ENCODE data around the gene NOP16.

Gene NOP16, protein sequence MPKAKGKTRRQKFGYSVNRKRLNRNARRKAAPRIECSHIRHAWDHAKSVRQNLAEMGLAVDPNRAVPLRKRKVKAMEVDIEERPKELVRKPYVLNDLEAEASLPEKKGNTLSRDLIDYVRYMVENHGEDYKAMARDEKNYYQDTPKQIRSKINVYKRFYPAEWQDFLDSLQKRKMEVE

DNA sequence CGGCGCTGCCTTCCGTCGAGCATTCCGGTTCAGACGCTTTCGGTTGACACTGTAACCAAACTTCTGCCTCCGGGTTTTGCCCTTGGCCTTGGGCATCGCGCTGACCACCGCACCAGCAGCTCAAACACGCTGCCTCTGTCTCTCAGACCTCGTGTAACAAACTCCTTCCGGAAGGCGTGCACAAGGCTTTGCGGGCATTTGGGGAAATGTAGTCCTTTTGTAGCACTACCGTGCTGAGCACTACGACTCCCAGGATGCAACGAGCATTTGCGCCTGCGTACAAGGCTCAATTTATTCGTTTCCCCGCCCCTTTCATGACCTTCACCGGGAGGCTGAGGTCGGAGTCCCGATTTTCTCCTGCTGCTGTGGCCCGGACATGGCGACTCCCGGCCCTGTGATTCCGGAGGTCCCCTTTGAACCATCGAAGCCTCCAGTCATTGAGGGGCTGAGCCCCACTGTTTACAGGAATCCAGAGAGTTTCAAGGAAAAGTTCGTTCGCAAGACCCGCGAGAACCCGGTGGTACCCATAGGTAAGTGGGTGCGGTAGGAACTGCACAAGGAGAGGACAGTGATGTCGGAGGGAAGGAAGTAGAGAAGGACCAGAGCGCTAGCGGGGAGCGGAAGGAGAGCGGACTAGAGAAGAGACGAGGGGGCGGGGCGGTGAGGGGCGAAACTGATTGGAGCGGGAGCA lies at the start of gene NOP16, which contains the start of gene HIGD2A:
Gene NOP16 (minus strand): TSS at position 155 of the 691 bp plus-strand sequence. CDS start 59 bp downstream, at position 96.
Gene HIGD2A (plus strand): TSS at position 308 of the 691 bp plus-strand sequence. CDS start 69 bp downstream, at position 377.
- DNase-seq = peak; percentile 96
- Mint-ChIP-seq H3K9me3 (no peaks in the 10 kb centered on the region), H3K27me3 (no peaks in the 10 kb centered on the region), H3K4me1 (ENCODE audit: low read depth) (peaks cover 35% of the 10 kb centered on the region), H3K36me3 (ENCODE audit: low read depth) (peaks cover 95% of the 10 kb centered on the region), H3K4me3 (peak within 1 kb of the TSS; percentile 98), H3K27ac (peak within 1 kb of the TSS; percentile 100)

DNA sequence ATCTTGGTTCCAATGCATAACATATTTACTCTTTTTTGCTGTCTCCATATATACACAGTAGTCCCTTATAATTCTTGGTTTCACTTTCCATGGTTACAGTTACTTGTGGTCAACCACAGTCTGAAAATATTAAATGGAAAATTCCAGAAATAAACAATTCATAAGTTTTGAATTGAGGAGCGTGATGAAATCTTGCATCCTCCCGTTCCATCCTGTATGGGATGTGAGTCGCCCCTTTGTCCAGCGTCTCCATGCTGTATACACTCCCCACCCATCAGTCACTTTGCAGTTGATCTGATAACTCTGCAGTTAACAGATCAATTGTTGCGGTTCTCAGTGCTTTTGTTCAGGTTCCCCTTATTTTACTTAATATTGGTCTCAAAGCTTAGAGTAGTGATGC lies 48.3 kb upstream of the NOP16 start:
- no peaks in the 10 kb centered on the region for H3K9me3 Mint-ChIP-seq
- H3K27ac Mint-ChIP-seq = peak overlapping the region; percentile 34
- peaks cover 10% of the 10 kb centered on the region for H3K27me3 Mint-ChIP-seq
- no peaks in the 10 kb centered on the region for H3K36me3 Mint-ChIP-seq (ENCODE audit: low read depth)
- H3K4me3 Mint-ChIP-seq = peak overlapping the region; percentile 58
- no peak for DNase-seq
- peaks cover 10% of the 10 kb centered on the region for H3K4me1 Mint-ChIP-seq (ENCODE audit: low read depth)

DNA sequence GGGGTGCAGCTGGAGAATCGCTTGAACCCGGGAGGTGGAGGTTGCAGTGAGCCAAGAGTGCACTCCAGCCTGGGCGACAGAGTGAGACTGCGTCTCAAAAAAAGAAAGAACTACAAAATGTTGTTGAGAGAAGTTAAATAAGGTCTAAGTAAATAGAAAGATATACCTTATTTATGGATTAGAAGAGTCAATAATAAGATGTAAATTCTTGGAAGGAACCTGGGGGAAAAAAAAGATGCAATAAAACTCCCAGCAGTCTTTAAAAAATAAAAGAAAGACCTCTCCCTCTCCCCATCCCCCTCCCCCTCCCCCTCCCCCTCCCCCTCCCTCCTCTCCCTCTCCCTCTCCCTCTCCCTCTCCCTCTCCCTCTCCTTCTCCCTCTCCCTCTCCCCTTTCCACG lies 44.3 kb upstream of the NOP16 start:
- no peaks in the 10 kb centered on the region for H3K9me3 Mint-ChIP-seq
- peaks cover 16% of the 10 kb centered on the region for H3K4me1 Mint-ChIP-seq (ENCODE audit: low read depth)
- H3K36me3 Mint-ChIP-seq (ENCODE audit: low read depth) = no peaks in the 10 kb centered on the region
- no peak overlapping the region for H3K27ac Mint-ChIP-seq
- no peak overlapping the region for H3K4me3 Mint-ChIP-seq
- peaks cover 6% of the 10 kb centered on the region for H3K27me3 Mint-ChIP-seq
- DNase-seq = no peak

- DNase-seq = no peak
- Mint-ChIP-seq H3K4me1 (ENCODE audit: low read depth) (peaks cover 6% of the 10 kb centered on the region), H3K9me3 (no peaks in the 10 kb centered on the region), H3K27ac (peak overlapping the region; percentile 8), H3K4me3 (no peak overlapping the region), H3K27me3 (peaks cover 6% of the 10 kb centered on the region), H3K36me3 (ENCODE audit: low read depth) (no peaks in the 10 kb centered on the region)
Measured at GRCh38 chr5:176429972-176430371, 41.6 kb upstream of the NOP16 start.

DNA sequence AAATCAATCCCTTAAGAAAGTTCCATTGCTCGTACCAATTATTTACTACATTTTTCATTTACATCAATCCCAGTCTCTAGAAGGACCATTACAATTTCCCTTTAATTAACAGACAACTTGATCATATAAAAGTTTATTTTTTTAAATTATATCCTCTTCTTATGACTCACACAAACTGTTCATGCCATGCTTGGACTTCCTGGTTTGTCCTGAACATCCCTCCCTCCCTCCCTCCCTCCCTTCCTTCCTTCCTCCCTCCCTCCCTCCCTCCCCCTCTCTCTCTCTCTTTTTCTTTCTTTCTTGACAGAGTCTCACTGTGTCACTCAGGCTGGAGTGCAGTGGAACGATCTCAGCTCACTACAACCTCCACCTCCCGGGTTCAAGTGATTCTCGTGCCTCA lies 39.6 kb upstream of the NOP16 start:
- peaks cover 6% of the 10 kb centered on the region for H3K4me1 Mint-ChIP-seq (ENCODE audit: low read depth)

GRCh38 chr5:176426876-176427275 lies 38.5 kb upstream of the NOP16 start:
- Mint-ChIP-seq H3K4me1 (ENCODE audit: low read depth) (peaks cover 6% of the 10 kb centered on the region), H3K4me3 (no peak overlapping the region), H3K9me3 (no peaks in the 10 kb centered on the region), H3K27ac (no peak overlapping the region), H3K27me3 (peaks cover 1% of the 10 kb centered on the region), H3K36me3 (ENCODE audit: low read depth) (no peaks in the 10 kb centered on the region)
- no peak for DNase-seq

More for the DNA sequence above, 39.6 kb upstream of the NOP16 start:
- DNase-seq = no peak
- Mint-ChIP-seq H3K27me3 (peaks cover 6% of the 10 kb centered on the region), H3K27ac (no peak overlapping the region), H3K4me3 (no peak overlapping the region), H3K36me3 (ENCODE audit: low read depth) (no peaks in the 10 kb centered on the region), H3K9me3 (no peaks in the 10 kb centered on the region)

DNA sequence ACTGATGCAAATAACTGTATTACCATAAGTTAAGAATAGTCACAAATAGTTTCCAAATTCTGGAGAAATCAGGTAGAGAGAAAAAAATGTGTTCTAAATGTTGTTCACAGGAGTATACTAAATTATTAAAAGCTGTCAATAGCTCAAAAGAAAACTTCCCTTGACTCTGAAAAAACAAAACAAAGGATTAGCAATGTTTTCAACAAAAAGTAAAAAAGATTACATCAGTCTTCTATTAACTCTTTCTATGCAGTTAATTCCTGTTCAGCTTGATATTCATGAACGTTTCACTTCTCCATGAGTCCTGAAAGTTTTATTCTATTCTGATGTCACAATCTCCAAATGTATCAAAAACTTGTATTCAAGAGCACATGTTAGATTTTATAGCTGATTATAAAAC lies 37.4 kb upstream of the NOP16 start:
- H3K36me3 Mint-ChIP-seq (ENCODE audit: low read depth) = no peaks in the 10 kb centered on the region

GRCh38 chr5:176425138-176425537 lies 36.7 kb upstream of the NOP16 start:
- Mint-ChIP-seq H3K27ac (no peak overlapping the region), H3K9me3 (no peaks in the 10 kb centered on the region), H3K36me3 (ENCODE audit: low read depth) (no peaks in the 10 kb centered on the region), H3K4me1 (ENCODE audit: low read depth) (peaks cover under 1% of the 10 kb centered on the region), H3K4me3 (no peak overlapping the region), H3K27me3 (no peaks in the 10 kb centered on the region)
- no peak for DNase-seq

More for the DNA sequence above, 37.4 kb upstream of the NOP16 start:
- no peak overlapping the region for H3K27ac Mint-ChIP-seq
- no peak for DNase-seq
- H3K4me1 Mint-ChIP-seq (ENCODE audit: low read depth) = peaks cover 6% of the 10 kb centered on the region
- H3K9me3 Mint-ChIP-seq = no peaks in the 10 kb centered on the region
- no peaks in the 10 kb centered on the region for H3K27me3 Mint-ChIP-seq
- H3K4me3 Mint-ChIP-seq = no peak overlapping the region

DNA sequence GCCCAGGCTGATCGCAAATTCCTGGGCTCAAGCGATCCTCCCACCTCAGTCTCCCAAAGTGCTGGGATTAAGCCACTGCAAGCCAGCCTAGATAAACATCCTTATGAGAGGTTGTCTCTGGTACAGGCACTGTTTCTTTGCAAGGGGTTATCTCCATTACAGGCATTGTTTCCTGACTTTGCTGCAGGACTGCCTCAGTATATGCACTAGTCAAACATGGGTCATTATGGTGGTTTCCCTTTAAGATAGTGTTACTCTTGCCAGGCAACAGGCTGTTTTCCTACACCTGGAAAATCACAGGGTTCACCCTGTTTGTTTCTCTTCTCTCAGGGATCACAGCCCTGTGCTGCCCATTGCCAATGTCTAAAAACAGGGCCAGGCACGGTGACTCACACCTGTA lies 35.8 kb upstream of the NOP16 start:
- H3K4me1 Mint-ChIP-seq (ENCODE audit: low read depth) = no peaks in the 10 kb centered on the region
- DNase-seq = no peak
- no peaks in the 10 kb centered on the region for H3K9me3 Mint-ChIP-seq
- no peaks in the 10 kb centered on the region for H3K27me3 Mint-ChIP-seq
- H3K4me3 Mint-ChIP-seq = no peak overlapping the region
- no peaks in the 10 kb centered on the region for H3K36me3 Mint-ChIP-seq (ENCODE audit: low read depth)
- no peak overlapping the region for H3K27ac Mint-ChIP-seq

DNA sequence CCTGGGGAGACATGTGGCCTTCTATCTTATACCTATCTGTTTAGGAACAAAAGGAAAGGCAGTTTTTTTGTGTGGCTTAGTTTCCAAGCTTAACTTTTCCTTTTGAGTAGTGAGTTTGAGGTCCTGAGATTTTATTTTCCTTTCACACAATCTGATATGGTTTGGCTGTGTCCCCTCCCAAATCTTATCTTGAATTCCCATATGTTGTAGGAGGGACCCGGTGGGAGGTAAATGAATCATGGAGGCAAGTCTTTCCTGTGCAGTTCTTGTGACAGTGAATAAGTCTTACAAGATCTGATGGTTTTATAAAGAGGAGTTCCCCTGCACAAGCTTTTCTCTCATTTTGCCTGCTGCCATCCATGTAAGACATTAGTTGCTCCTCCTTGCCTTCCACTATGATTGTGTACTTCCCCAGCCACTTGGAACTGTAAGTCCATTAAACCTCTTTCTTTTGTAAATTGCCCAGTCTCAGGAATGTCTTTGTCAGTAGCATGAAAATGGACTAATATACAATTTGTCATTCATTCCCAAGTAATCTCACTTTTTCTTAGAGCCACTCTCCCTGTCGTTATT lies 32.7 kb upstream of the NOP16 start:
- Mint-ChIP-seq H3K4me3 (no peak overlapping the region), H3K4me1 (ENCODE audit: low read depth) (peaks cover 8% of the 10 kb centered on the region), H3K27me3 (no peaks in the 10 kb centered on the region), H3K27ac (no peak overlapping the region), H3K9me3 (no peaks in the 10 kb centered on the region), H3K36me3 (ENCODE audit: low read depth) (no peaks in the 10 kb centered on the region)
- DNase-seq = no peak

- Mint-ChIP-seq H3K4me3 (no peak overlapping the region), H3K27ac (no peak overlapping the region), H3K4me1 (ENCODE audit: low read depth) (peaks cover 15% of the 10 kb centered on the region), H3K27me3 (no peaks in the 10 kb centered on the region), H3K36me3 (ENCODE audit: low read depth) (peaks cover 4% of the 10 kb centered on the region), H3K9me3 (no peaks in the 10 kb centered on the region)
- no peak for DNase-seq
Measured at GRCh38 chr5:176420086-176420485, 31.7 kb upstream of the NOP16 start.

DNA sequence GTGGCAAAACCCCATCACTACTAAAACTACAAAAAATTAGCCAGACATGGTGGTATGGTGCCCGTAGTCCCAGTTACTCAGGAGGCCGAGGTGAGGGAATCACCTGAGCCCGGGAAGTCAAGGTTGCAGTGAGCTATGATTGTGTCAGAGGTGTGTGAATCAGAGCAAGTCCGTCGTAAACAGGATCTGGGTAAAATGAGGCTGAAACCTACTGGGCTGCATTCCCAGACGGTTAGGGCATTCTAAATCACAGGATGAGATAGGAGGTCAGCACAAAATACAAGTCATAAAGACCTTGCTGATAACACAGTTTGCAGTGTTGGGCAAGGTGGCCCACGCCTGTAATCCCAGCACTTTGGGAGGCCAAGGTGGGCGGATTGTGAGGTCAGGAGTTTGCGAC lies 29.9 kb upstream of the NOP16 start:
- no peak overlapping the region for H3K4me3 Mint-ChIP-seq

DNA sequence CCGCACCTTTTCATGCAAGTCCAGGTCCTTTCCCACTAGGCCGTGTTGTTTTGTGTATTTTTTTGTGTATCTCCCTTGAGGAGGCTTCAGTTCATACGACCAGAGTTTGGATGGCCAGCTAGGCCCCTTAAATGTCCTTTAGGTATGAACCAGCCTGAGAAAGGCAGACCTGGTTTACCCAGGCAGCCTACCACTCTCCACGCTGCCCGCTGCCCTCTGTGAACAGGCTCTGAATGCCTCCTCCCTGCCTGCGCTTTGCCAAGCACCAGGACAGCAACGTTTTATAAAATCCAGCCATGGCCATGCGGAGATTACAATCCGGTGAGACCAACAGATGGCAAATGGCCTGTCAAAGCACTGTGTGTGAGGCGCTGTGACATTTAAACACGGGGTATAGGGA lies 28.6 kb upstream of the NOP16 start:
- DNase-seq = no peak
- H3K27me3 Mint-ChIP-seq = no peaks in the 10 kb centered on the region
- peaks cover 43% of the 10 kb centered on the region for H3K4me1 Mint-ChIP-seq (ENCODE audit: low read depth)
- H3K27ac Mint-ChIP-seq = peak overlapping the region; percentile 73
- H3K36me3 Mint-ChIP-seq (ENCODE audit: low read depth) = peaks cover 22% of the 10 kb centered on the region
- no peaks in the 10 kb centered on the region for H3K9me3 Mint-ChIP-seq
- peak overlapping the region; percentile 67 for H3K4me3 Mint-ChIP-seq

More for the DNA sequence above, 29.9 kb upstream of the NOP16 start:
- no peak for DNase-seq
- Mint-ChIP-seq H3K27ac (no peak overlapping the region), H3K36me3 (ENCODE audit: low read depth) (peaks cover 12% of the 10 kb centered on the region), H3K4me1 (ENCODE audit: low read depth) (peaks cover 32% of the 10 kb centered on the region), H3K9me3 (no peaks in the 10 kb centered on the region), H3K27me3 (no peaks in the 10 kb centered on the region)

- H3K9me3 Mint-ChIP-seq = no peaks in the 10 kb centered on the region
- DNase-seq = peak; percentile 95
- H3K4me3 Mint-ChIP-seq = peak within 1 kb of the TSS; percentile 83
- H3K4me1 Mint-ChIP-seq (ENCODE audit: low read depth) = peaks cover 48% of the 10 kb centered on the region
- no peaks in the 10 kb centered on the region for H3K27me3 Mint-ChIP-seq
- peak within 1 kb of the TSS; percentile 84 for H3K27ac Mint-ChIP-seq
- peaks cover 22% of the 10 kb centered on the region for H3K36me3 Mint-ChIP-seq (ENCODE audit: low read depth)
Measured at GRCh38 chr5:176415952-176416924, 27.8 kb upstream of the NOP16 start, which contains the start of gene CLTB. Gene CLTB, minus strand, starts transcription at chr5:176416539. Its CDS starts 176 bp downstream, at chr5:176416363.
